ENCODE data around the gene ZNF224. TPM values are rescaled to one million over a fixed set of nuclear protein-coding genes. Genes with fewer than 3 reads are reported as not detected.

ZNF224 gene
- total and polyA plus RNA-seq, 2 of the 13 experiments (the other 11 are each of a cell fraction or from before 2014, with no cell fraction given), result 13.0 to 16.1 TPM

- TF ChIP-seq MYPOP (CRISPR knock-in tag; IDR thresholded peaks at IDR 0.05) (0 out of 2 replicates have a peak, but pooled peaks have one; percentile 9), ZBTB44 (CRISPR knock-in tag; IDR thresholded peaks at IDR 0.05) (no peak), CSRNP1 (CRISPR knock-in tag; IDR thresholded peaks at IDR 0.05) (peak; percentile 60; the same call in 1 of the 2 replicates), DMTF1 (CRISPR knock-in tag; IDR thresholded peaks at IDR 0.05) (no peak), ZBTB4 (CRISPR knock-in tag; IDR thresholded peaks at IDR 0.05; ENCODE audit: borderline replicate concordance) (no peak), ZNF652 (CRISPR knock-in tag; IDR thresholded peaks at IDR 0.05; ENCODE audit: borderline replicate concordance, low read depth) (no peak), FOSL1 (CRISPR knock-in tag; IDR thresholded peaks at IDR 0.05; ENCODE audit: borderline replicate concordance) (no peak), ZNF10 (CRISPR knock-in tag; IDR thresholded peaks at IDR 0.05; ENCODE audit: borderline replicate concordance, low read depth) (no peak), JARID2 (CRISPR knock-in tag; IDR thresholded peaks at IDR 0.05; ENCODE audit: insufficient replicate concordance) (no peak), ZFP90 (CRISPR knock-in tag; IDR thresholded peaks at IDR 0.05; ENCODE audit: borderline replicate concordance) (peak; percentile 84; the same call in 1 of the 2 replicates), ZKSCAN8 (CRISPR knock-in tag; IDR thresholded peaks at IDR 0.05; ENCODE audit: borderline replicate concordance) (0 out of 2 replicates have a peak, but pooled peaks have one; percentile 53), PRDM4 (CRISPR knock-in tag; IDR thresholded peaks at IDR 0.05; ENCODE audit: borderline replicate concordance) (no peak)
Observed at GRCh38 chr19:44113138-44113783, 19.1 kb downstream of the ZNF224 start, which contains the start of gene ZNF225 (continued).

All from HepG2 (cell line).